Coronary artery (tissue), 2 donors: ENCODE data around the gene SLC19A3.

Experiments
- DNase-seq: peaks from one replicate; pipeline ENCODE4 v3.0.0-alpha.2; 2017; ENCODE audit warnings: low spot score
- H3K27ac ChIP-seq, 2 donors: fragments of 200-600 bp; sonication (generic); one replicate each; pipeline ENCODE4 v1.5.1; 2016 to 2019
- H3K4me3 ChIP-seq: fragments of 200-600 bp; sonication (generic); 2 replicates; pipeline ENCODE4 v1.5.1; 2016; ENCODE audit warnings: mild to moderate bottlenecking, moderate library complexity
- TF ChIP-seq, protein P1 (sequence below): fragments of 200-600 bp; sonication (generic); IDR thresholded peaks from one replicate; pipeline ENCODE4 v1.5.1; 2019; ENCODE audit warnings: antibody characterized with exemption

SLC19A3 gene

DNA sequence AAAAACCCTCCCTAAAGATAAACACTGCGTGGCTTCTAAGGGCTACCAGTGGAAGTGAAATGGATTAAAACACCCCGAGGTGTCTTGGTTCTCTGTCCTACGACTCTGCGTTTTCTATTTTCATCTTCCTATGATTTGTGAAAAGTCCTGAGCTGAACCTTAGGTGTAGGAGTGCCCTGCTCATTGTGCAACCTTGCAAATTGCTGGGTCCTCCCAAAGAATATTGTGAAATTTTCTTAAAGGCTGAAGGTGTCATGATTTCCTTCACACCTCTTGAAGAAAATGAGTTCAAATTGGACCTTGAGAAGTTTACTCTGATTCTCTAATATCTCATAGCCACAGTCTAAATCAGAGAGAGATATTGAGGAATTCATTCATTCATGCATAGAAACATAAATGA lies 1.8 kb upstream of the SLC19A3 start:
- H3K27ac ChIP-seq = no peak overlapping the region
- H3K4me3 ChIP-seq = no peak overlapping the region
- DNase-seq = no peak
- TF ChIP-seq, protein P1, sequence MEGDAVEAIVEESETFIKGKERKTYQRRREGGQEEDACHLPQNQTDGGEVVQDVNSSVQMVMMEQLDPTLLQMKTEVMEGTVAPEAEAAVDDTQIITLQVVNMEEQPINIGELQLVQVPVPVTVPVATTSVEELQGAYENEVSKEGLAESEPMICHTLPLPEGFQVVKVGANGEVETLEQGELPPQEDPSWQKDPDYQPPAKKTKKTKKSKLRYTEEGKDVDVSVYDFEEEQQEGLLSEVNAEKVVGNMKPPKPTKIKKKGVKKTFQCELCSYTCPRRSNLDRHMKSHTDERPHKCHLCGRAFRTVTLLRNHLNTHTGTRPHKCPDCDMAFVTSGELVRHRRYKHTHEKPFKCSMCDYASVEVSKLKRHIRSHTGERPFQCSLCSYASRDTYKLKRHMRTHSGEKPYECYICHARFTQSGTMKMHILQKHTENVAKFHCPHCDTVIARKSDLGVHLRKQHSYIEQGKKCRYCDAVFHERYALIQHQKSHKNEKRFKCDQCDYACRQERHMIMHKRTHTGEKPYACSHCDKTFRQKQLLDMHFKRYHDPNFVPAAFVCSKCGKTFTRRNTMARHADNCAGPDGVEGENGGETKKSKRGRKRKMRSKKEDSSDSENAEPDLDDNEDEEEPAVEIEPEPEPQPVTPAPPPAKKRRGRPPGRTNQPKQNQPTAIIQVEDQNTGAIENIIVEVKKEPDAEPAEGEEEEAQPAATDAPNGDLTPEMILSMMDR = no peak

GRCh38 chr2:227716501-227716900 lies 1.3 kb downstream of the SLC19A3 start:
- Histone ChIP-seq H3K27ac (peak overlapping the region in 1 of 2 donors; percentile 30), H3K4me3 (no peak overlapping the region)
- TF ChIP-seq, protein P1 = no peak
- no peak for DNase-seq

GRCh38 chr2:227713291-227713690 lies 4.5 kb downstream of the SLC19A3 start:
- no peak overlapping the region for H3K4me3 ChIP-seq
- TF ChIP-seq, protein P1 = no peak
- DNase-seq = no peak
- no peak overlapping the region for H3K27ac ChIP-seq

- no peak for DNase-seq
- TF ChIP-seq, protein P1 = no peak
- no peak overlapping the region for H3K4me3 ChIP-seq
- no peak overlapping the region for H3K27ac ChIP-seq
These were observed 6.8 kb downstream of the SLC19A3 start for GRCh38 chr2:227710986-227711385.

GRCh38 chr2:227707390-227707789 lies 10.4 kb downstream of the SLC19A3 start:
- TF ChIP-seq, protein P1 = no peak
- no peak for DNase-seq
- H3K27ac ChIP-seq = no peak overlapping the region
- no peak overlapping the region for H3K4me3 ChIP-seq

DNA sequence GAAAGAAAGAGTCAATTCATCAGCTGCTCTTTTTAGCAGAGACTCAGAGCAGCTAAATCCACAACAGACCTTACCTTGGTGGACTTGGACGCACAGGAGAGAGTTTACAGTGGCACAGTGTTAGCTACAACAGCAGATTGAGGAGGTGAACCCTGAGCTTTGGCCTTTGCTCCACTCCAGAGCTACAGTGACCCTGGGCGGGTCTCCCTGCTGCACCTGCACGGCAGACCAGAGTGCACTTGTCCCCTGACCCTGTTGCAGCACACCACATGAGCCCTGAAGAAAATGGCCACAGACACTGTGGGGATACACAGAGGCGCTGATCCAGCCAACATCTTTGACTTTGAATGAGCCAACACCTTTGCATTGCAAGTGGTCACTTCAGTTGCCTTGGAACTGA lies 11.0 kb downstream of the SLC19A3 start:
- TF ChIP-seq, protein P1 = no peak
- Histone ChIP-seq H3K27ac (no peak overlapping the region), H3K4me3 (no peak overlapping the region)
- no peak for DNase-seq

DNA sequence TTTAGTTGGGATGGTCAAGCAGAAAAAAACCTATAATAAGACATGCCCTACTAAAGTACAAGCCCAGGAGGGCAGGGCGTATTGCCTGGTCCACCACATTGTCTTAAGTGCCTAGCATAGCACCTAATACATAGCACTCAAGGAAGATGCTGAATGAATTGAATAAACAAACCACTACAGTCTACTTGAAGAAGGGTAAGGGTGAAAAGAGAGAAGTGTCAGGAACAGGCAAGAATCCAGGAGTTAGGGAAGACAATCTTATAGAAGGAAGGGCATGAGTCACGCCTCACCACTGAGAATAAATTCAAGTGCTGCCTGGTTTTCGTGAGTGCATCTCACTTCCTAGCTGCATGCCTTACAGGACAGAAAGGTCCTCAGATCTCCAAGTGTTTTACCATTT lies 13.9 kb downstream of the SLC19A3 start:
- no peak overlapping the region for H3K4me3 ChIP-seq
- no peak overlapping the region for H3K27ac ChIP-seq
- TF ChIP-seq, protein P1 = no peak
- DNase-seq = no peak
